T-helper 2 cell treated with Interferon-gamma antibody and Interleukin-4, amounts not matched to agents 100 ng/mL and 5 ng/mL, for 36 hours (primary cell): Measurements from ENCODE around the gene TRRAP. TPM values are rescaled to one million over a fixed set of nuclear protein-coding genes. Genes with fewer than 3 reads are reported as not detected.

ENCODE experiments used
- intact Hi-C: fragments of 100-400 bp; cut with micrococcal nuclease; formaldehyde crosslinking; loops from one replicate; pipeline ENCODE4 v1.15.1; 2023
- total RNA-seq: library from RNA; stranded (reverse); gene quantifications from 2 replicates; pipeline ENCODE4 v1.2.3, GENCODE V29; 2022

The TRRAP gene
- total RNA-seq, 1 donor from 2014 or later: 62.4 TPM

DNA sequence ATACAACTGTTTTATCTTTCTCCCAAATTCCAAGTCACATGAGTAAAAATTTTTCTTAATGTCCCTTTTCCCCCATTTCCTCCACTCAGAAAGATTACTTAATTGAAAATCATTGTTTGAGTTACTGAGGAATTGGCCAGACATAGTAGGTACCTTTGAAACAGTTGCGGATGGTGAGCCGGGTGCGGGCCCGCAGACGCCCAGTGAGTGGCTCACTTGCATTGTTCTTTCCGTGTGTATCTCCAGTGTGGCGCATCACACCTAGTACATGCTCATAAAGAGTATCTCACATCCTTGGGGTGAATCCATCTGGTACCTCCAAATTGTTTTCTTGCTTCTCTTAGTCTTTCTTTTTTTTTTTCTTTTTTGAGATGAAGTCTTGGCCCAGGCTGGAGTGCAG lies 14.3 kb downstream of the TRRAP start:
- intact Hi-C loops: no loop called here

DNA sequence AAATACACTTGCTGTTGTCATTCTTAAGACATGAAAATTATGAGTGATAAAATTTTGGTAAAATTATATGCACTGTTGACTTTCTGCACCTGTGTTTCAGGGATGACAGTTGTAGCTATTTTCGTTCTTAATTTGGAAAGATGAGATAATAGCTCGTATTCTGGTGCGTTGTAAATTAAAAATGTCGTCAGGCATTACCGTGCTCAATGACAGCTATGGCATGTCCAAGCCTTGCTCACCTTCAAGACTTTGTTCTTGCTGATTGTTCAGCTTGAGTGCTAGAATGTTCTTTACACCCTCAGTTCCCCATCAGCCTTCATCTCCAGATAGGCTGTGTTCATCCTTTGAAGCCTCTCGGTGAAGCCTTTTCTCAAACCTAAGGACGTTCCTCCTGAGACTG lies 21.5 kb downstream of the TRRAP start:
- intact Hi-C loops: no loop called here

DNA sequence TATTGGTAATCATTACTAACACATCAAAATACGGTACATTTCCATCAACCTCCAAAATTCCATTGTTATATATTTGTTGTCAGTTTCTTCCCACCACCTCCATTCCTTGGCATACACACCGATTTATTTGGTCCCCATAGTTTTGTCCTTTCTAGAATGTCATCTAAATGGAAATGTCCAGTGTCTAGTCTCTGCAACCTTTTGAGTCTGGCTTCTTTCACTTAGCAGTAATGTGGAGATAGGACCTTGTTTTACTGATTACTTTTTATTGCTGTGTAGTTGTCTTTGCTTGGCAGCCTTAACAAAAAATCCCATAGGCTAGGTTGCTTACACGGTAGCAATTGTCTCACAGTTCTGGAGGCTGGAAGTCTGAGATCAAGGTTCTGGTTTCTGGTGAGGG lies 22.5 kb downstream of the TRRAP start:
- intact Hi-C loops: no loop called here

DNA sequence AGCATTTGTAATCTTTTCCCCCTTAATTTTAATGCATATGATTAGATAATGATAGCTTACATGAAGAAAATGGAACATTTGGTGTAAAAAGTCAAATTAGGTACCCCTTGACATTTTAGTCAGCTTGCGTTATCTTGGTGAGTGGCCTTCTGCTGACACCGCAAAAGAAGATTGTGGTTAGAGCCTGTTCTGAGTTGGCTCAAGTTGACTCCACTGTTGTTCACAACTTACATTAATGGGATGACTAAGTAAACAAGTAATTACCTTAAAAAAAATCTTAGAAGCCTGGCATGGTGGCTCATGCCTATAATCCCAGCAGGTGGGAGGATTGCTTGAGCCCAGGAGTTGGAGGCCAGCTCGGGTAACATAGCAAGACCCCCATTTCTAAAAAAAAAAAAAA lies 24.2 kb downstream of the TRRAP start:
- intact Hi-C loops: no loop called here

DNA sequence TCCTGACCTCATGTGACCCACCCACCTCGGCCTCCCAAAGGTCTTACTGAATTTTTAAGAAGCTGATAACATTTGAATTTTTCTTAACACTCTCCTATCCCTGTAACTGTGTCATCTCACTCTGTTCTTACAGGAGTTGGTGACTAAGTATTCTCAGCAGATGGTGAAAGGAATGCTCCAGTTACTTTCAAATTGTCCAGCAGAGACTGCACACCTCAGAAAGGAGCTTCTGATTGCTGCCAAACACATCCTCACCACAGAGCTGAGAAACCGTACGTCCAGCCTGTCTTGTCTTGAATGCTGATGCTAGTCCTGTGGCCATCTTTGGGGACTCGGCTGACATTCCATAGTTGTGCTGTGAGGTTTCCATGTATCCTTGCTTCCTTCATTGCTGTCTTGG lies 24.9 kb downstream of the TRRAP start:
- intact Hi-C loops: no loop called here

DNA sequence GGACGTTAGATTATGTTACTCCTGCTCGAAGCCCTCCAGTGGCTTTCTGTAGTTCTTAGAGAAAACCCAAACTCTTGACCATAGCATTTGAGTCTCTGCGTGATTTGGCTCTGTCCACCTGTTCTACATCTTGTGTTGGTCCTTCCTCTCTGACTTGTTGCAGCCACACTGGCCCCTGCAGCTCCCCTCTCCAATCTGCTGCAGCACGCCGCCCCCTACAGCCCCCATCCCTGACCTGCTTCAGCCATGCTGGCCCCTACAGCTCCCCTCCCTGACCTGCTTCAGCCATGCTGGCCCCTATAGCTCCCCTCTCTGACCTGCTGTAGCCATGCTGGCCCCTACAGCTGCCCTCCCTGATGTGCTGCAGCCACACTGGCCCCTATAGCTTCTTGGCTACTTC lies 29.2 kb downstream of the TRRAP start:
- intact Hi-C loops: no loop called here

DNA sequence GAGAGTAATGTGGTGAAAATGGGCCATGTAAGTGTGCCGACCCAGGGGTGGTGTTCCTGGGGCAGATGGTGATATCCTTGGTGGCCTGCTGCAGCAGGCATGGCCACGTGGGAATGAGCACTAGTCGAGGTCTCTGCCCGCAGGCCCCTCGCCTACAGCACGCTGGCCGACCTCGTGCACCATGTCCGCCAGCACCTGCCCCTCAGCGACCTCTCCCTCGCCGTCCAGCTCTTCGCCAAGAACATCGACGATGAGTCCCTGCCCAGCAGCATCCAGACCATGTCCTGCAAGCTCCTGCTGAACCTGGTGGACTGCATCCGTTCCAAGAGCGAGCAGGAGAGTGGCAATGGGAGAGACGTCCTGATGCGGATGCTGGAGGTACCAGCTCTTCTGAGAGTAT lies 30.3 kb downstream of the TRRAP start:
- intact Hi-C loops: no loop called here

DNA sequence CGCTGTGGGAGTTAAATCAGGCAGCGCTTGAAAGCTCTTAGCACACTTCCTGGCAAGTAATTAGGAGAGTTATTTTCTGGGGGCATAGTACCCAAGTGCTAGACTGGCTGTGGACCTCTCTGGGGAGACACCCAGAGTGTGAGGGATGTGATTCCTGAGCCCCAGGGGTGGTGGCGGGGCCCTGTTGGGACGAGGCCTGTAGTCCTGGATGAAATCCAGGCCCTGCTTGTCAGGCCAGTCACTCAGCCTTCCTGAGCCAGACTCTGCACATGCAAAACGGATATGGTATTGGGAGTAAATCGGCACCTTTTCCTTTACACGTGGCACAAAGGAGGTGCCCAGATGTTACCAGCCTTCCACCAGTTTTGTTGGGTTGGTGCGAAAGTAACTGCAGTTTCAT lies 31.2 kb downstream of the TRRAP start:
- intact Hi-C loops: no loop called here

DNA sequence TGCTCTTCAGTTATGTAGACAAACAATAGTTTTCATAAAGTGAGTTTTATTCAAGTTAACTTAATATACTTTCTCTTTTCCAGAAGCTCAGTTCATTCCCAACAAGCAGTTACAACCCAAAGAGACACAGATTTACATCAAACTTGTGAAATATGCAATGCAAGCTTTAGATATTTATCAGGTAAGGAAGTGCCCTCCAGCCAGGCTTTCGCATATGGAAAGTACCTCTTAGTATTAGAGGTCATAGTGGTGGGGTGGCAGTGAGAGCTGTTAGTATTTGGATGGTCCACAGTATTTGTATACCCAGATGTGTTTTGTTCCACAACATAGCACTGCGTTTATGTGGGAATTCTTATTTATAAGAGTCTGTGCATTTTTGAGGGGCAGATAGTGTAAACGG lies 32.1 kb downstream of the TRRAP start:
- intact Hi-C loops: no loop called here

DNA sequence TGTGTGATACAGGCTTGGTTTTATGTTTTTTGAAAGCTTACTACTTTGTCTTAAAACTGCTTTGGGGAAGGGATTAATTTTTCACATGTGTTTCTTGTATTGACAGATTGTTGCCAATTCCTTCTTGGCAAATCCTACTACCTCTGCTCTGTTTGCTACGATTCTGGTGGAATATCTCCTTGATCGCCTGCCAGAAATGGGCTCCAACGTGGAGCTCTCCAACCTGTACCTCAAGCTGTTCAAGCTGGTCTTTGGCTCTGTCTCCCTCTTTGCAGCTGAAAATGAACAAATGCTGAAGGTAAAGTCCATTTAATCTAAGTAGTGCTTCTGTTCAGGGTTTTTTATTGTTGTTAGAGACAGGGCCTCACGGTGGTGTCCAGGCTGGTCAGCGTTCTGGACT lies 33.6 kb downstream of the TRRAP start:
- intact Hi-C loops: no loop called here

DNA sequence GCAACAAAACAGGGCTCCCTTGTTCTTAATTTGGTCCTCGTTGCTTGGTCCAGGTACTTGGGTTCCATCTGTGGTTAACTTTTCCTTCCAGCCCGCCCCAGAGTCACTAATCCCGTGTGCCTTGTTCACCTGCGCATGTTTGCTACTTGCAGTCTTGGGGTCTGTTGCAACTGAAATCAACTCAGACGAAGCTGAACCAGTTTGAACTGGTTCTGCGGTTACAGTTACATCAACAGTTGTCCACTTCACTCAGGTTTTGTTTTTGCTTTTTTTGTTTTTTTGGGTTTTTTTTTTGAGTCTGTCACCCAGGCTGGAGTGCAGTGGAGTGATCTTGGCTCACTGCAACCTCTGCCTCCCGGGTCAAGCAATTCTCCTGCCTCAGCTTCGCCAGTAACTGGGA lies 34.7 kb downstream of the TRRAP start:
- intact Hi-C loops: no loop called here

DNA sequence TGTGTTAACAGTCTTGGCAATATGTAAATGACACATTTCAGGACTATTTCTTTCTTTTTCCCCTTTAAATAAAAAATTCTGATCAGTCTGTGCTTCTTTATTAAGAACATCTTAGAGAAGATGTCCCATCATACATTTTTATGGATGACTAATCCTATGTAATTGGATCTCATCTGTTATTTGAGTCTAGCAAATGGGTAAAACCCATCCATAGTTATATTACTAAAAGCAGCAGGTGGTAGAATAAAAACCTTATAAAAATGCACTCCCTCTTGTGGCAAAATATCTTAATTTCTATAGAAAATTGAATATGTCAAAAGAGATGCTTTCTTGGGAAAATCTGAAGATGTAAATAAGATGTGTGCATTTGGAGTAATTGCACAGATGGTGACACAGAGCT lies 35.3 kb downstream of the TRRAP start:
- intact Hi-C loops: no loop called here

DNA sequence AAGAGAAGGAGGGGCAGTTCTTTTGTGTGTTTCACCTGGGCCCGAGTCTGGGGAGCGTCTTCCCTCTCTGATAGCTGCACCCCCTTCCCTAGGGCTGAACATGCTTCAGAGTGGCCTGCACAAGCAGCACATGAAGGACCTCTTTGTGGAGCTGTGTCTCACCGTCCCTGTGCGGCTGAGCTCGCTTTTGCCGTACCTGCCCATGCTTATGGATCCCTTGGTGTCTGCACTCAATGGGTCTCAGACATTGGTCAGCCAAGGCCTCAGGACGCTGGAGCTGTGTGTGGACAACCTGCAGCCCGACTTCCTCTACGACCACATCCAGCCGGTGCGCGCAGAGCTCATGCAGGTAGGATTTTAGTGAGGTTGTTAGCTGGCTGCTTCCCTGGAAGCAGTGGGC lies 39.0 kb downstream of the TRRAP start:
- intact Hi-C loops: no loop called here

DNA sequence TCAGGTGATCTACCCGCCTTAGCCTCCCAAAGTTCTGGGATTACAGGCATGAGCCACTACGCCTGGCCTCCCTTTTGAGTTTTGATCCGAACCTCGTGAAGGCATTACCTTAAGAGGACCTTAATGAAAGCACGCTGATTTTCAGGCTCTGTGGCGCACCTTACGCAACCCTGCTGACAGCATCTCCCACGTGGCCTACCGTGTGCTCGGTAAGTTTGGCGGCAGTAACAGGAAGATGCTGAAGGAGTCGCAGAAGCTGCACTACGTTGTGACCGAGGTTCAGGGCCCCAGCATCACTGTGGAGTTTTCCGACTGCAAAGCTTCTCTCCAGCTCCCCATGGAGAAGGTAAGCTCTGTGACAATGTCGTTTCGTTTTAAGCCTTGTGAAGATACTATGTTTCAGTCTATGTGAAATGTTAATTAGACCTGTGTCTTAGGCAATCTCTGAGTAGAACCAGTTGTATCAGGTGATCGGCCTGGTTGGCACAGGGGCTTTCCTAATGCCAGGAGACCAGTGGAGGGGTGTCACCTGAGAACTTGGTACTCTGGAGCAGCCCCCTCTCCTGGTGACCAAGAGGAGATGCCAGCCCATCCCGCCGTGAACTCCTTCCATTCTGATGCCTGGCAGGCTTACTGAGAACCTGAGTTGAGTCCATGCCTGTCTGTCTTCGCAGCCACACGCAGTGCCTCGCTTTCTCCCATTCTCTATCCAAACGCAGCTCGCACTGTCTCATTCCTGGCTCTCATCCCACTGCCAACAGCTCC lies 43.5 kb downstream of the TRRAP start:
- intact Hi-C loops: no loop called here

DNA sequence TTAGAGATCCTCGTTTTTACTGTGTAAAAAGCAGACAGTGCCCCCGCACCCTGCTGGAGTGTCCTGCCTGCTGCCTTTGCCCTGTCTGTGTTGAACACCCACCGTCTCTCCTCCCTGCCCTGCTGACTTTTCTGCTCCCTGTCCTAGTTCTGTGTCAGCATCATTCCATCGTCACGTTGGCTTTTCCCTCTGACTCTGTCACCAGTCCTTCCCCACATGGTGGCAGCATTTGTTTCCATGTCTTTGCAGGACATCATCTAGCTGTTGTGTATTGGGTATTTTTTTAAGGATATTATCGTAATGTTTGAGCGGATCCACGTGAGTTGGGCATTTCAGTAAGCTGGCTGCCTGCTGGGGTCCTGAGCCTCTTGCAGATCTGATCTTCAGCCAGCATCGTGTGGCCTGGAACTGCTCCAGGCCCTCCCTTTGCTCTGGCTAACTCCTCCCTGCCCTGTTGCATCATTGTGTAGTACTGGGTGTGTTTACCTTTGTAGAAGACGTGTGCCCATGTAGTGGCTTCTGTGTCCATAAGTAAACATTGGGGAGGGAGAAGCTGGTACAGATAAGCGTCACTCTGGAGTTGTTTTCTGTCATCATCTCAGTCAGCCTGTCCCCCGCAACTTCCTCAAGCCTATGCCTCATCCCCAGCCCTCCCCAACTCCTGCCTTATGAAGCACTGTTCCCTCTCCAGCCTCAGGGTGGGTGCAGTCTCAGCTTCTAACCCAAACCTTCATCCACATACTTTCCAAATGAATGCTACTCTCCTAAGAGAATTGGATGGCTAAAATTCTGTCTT lies 44.3 kb downstream of the TRRAP start:
- intact Hi-C loops: no loop called here

DNA sequence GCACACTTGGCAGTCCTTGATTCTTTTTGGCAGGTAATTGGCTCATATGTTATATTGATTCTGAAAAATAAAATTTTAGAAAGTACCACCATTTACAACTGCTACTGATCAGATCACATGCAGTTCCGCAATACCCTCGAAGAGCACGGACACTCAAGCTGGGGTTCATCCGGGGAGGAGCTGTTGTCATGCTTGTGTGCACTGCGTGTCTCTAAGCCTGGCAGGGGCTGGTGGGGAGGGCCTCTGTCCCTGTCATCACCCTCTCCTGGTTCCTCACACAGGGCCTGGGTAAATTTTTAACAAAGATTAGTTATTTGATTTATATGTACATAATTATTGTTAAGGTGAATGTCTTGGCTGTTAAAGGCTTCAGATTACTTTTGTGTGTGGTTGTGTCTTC lies 45.2 kb downstream of the TRRAP start:
- intact Hi-C loops: no loop called here

DNA sequence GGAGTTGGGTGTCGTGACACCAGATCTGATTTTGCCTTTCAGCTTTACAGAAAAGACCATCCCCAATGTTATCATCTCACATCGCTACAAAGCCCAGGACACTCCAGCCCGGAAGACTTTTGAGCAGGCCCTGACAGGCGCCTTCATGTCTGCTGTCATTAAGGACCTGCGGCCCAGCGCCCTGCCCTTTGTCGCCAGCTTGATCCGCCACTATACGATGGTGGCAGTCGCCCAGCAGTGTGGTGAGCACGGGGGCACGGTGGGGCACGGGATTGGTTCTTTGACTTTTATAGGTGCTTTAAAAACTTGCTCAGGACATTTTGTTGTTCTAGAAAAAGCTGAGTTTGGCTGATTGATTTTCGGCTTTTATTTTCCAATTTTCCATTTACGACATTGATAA lies 48.8 kb downstream of the TRRAP start:
- intact Hi-C loops: no loop called here

DNA sequence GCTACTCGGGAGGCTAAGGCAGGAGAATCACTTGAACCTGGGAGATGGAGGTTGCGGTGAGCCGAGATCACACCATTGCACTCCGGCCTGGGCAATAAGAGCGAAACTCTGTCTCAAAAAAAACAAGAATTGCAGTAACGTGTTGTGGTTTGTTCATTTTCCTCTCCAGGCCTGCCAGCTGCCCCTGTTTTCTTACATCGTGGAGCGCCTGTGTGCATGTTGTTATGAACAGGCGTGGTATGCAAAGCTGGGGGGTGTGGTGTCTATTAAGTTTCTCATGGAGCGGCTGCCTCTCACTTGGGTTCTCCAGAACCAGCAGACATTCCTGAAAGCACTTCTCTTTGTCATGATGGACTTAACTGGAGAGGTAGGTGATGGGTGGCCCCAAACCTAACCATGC lies 52.1 kb downstream of the TRRAP start:
- intact Hi-C loops: no loop called here

DNA sequence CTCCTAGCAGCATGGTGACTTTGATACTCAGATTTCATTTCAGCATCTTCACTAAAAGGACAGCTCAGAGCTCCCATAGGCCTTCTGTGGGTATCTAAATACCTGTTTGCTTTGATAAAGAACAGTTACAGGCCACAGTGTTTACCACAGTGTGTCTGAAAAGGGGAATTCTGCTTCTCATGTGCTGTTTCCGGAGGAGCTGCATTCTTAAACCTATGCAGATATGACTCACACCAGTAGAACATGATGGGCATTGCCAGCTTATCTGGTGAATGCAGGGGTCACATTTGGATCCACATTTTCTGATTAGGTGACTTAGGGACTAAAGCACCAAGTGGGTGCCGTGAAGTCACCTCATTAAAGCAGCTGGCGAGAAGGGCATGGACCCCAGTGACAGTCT lies 52.6 kb downstream of the TRRAP start:
- intact Hi-C loops: no loop called here

DNA sequence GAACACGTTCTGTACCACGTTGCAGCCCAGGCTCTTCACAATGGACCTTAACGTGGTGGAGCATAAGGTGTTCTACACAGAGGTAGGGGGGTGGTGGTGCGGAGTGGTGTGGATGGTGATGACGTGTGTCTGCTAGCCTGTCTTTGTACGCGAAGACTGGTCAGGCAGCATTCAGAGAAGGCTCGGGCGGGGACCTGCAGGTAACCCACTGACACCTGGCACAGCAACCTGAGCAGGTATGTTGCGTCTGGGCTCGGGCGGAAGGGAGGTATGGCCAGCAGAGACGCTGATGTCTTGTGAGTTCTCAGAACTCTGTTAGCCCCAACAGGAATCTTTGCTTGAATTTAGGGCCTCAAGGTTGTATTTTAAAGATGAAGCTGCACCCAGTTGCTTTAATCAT lies 55.0 kb downstream of the TRRAP start:
- intact Hi-C loops: no loop called here

DNA sequence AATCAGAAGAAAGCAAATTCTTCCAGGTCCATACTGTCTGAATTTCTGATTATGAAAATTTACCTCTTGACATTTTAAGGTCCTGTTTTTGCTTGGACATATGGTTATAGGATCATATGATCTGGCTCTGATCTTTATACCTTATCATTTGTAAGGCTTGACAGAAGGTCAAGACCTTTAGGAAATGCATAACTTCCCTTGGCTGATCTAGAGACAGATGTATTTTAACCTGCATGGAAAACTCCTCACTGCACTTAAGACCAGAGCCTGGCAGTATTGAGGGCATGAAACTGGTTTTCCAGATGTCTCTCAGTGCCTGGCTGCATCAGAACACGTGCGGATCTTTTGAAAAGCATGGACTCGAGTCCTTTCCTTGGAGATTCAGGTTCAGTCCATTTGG lies 55.9 kb downstream of the TRRAP start:
- intact Hi-C loops: no loop called here

DNA sequence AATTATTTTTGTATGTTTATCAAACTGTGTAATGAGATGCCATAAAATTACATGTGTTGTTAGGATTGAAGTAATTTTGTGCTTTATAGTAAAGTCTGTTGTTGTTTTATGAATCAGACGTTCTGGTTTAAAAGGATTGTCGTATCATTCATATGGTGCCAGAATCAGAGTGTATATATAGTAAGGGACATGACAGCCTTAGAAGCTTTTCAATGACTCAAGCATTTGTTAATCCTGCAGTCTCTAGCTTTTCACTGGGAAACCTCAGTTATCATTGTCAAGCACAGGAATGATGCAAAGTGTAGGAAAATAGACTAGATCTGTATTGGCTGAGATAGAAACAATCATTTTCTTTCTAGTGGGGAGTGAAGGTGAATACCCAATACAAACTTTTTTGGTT lies 57.5 kb downstream of the TRRAP start:
- intact Hi-C loops: no loop called here

DNA sequence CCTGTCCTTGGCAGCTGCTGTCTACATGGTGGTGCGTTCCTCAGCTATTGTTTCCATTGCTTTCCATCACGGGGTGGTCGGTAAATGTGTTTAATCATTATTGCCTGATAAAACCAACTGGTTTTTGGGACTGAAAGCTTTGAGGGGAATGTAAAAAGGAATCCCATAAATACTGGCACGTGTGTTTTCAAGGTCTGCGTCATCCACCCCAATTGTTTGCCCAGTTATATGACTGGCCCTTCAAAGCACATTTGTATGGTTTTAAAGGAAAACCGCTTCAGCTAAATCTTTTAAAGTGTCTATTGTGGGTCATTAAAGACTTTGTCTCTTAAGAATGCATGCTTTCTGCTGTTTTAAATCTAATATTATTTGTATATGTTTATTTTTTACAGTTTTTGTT lies 65.0 kb downstream of the TRRAP start:
- intact Hi-C loops: no loop called here
